ENCODE data around the gene PCP2. TPM values are rescaled to one million over a fixed set of nuclear protein-coding genes. Genes with fewer than 3 reads are reported as not detected.

PCP2 gene
- total and polyA plus RNA-seq, 2 of the 13 experiments (the other 11 are each of a cell fraction or from before 2014, with no cell fraction given) = 0.62 TPM; not detected in 1

DNA sequence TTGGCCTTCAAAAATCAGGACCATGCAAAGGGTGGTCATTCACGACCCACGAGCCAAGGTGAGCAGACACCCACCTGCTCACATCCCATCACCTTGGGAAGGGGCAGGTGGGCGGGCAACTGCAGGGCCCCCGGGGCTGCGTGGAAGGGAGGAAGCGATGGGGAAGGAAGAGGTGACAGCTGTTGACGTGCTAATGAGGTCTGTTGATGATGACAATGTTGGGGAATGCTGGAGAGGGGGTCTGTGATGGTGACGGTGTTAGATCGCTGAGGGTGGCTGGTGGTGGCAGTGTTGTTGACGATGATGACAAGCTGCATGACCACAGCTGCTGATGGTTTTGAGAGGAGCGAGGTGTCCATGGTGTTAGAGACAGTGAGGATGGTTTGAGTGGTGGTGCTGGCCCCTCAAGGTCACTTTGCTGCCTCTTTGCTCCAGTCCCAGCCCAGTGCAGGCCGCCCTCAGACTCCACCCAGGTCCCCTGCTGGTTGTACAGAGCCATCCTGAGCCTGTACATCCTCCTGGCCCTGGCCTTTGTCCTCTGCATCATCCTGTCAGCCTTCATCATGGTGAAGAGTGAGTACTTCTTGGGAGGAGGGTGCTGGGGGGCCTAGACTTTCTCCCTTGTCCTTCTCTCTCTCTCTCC is 44.3 kb upstream of the PCP2 start:
- intact Hi-C loops (cut with micrococcal nuclease; ENCODE audit: unreplicated experiment) = no loop called here
- CTCF ChIA-PET (ENCODE audit: low intra/inter-chr PET ratio, low total read pairs) = interaction anchor here (1.3 kb wide), 1 partner anchor 26 kb away, joined by 7 read pairs; no protein-coding TSS in a partner anchor
- no peak for FAIRE-seq
- TF ChIP-seq, protein P1, sequence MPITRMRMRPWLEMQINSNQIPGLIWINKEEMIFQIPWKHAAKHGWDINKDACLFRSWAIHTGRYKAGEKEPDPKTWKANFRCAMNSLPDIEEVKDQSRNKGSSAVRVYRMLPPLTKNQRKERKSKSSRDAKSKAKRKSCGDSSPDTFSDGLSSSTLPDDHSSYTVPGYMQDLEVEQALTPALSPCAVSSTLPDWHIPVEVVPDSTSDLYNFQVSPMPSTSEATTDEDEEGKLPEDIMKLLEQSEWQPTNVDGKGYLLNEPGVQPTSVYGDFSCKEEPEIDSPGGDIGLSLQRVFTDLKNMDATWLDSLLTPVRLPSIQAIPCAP (CRISPR knock-in tag; IDR thresholded peaks at IDR 0.05; ENCODE audit: low read depth) = no peak
- TF ChIP-seq ZMAT3 (CRISPR knock-in tag; conservative IDR thresholded peaks at IDR 0.05) = no peak
- no peak for TF ChIP-seq ZNF331 (CRISPR knock-in tag; IDR thresholded peaks at IDR 0.05)
- no peak for TF ChIP-seq SMARCE1 (IDR thresholded peaks at IDR 0.05; ENCODE audit: borderline replicate concordance)
- peak; percentile 18; the same call in 1 of the 2 replicates for TF ChIP-seq SMC3 (IDR thresholded peaks at IDR 0.05; ENCODE audit: low read length)
- no peak for TF ChIP-seq ZIK1 (CRISPR knock-in tag; IDR thresholded peaks at IDR 0.05; ENCODE audit: borderline replicate concordance, low read depth)
- TF ChIP-seq, protein P2, sequence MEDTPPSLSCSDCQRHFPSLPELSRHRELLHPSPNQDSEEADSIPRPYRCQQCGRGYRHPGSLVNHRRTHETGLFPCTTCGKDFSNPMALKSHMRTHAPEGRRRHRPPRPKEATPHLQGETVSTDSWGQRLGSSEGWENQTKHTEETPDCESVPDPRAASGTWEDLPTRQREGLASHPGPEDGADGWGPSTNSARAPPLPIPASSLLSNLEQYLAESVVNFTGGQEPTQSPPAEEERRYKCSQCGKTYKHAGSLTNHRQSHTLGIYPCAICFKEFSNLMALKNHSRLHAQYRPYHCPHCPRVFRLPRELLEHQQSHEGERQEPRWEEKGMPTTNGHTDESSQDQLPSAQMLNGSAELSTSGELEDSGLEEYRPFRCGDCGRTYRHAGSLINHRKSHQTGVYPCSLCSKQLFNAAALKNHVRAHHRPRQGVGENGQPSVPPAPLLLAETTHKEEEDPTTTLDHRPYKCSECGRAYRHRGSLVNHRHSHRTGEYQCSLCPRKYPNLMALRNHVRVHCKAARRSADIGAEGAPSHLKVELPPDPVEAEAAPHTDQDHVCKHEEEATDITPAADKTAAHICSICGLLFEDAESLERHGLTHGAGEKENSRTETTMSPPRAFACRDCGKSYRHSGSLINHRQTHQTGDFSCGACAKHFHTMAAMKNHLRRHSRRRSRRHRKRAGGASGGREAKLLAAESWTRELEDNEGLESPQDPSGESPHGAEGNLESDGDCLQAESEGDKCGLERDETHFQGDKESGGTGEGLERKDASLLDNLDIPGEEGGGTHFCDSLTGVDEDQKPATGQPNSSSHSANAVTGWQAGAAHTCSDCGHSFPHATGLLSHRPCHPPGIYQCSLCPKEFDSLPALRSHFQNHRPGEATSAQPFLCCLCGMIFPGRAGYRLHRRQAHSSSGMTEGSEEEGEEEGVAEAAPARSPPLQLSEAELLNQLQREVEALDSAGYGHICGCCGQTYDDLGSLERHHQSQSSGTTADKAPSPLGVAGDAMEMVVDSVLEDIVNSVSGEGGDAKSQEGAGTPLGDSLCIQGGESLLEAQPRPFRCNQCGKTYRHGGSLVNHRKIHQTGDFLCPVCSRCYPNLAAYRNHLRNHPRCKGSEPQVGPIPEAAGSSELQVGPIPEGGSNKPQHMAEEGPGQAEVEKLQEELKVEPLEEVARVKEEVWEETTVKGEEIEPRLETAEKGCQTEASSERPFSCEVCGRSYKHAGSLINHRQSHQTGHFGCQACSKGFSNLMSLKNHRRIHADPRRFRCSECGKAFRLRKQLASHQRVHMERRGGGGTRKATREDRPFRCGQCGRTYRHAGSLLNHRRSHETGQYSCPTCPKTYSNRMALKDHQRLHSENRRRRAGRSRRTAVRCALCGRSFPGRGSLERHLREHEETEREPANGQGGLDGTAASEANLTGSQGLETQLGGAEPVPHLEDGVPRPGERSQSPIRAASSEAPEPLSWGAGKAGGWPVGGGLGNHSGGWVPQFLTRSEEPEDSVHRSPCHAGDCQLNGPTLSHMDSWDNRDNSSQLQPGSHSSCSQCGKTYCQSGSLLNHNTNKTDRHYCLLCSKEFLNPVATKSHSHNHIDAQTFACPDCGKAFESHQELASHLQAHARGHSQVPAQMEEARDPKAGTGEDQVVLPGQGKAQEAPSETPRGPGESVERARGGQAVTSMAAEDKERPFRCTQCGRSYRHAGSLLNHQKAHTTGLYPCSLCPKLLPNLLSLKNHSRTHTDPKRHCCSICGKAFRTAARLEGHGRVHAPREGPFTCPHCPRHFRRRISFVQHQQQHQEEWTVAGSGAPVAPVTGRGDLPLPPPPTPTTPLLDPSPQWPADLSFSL (CRISPR knock-in tag; IDR thresholded peaks at IDR 0.05) = no peak
- TF ChIP-seq ZNF124 (CRISPR knock-in tag; IDR thresholded peaks at IDR 0.05) = no peak
- TF ChIP-seq, protein P3, sequence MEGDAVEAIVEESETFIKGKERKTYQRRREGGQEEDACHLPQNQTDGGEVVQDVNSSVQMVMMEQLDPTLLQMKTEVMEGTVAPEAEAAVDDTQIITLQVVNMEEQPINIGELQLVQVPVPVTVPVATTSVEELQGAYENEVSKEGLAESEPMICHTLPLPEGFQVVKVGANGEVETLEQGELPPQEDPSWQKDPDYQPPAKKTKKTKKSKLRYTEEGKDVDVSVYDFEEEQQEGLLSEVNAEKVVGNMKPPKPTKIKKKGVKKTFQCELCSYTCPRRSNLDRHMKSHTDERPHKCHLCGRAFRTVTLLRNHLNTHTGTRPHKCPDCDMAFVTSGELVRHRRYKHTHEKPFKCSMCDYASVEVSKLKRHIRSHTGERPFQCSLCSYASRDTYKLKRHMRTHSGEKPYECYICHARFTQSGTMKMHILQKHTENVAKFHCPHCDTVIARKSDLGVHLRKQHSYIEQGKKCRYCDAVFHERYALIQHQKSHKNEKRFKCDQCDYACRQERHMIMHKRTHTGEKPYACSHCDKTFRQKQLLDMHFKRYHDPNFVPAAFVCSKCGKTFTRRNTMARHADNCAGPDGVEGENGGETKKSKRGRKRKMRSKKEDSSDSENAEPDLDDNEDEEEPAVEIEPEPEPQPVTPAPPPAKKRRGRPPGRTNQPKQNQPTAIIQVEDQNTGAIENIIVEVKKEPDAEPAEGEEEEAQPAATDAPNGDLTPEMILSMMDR (CRISPR knock-in tag; IDR thresholded peaks at IDR 0.05) = peak; percentile 35
- no peak for TF ChIP-seq GFI1 (CRISPR knock-in tag; IDR thresholded peaks at IDR 0.05; ENCODE audit: borderline replicate concordance)
- TF ChIP-seq, protein P4, sequence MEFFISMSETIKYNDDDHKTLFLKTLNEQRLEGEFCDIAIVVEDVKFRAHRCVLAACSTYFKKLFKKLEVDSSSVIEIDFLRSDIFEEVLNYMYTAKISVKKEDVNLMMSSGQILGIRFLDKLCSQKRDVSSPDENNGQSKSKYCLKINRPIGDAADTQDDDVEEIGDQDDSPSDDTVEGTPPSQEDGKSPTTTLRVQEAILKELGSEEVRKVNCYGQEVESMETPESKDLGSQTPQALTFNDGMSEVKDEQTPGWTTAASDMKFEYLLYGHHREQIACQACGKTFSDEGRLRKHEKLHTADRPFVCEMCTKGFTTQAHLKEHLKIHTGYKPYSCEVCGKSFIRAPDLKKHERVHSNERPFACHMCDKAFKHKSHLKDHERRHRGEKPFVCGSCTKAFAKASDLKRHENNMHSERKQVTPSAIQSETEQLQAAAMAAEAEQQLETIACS (CRISPR knock-in tag; IDR thresholded peaks at IDR 0.05) = no peak

More for the DNA sequence above, 44.3 kb upstream of the PCP2 start:
- peak; percentile 18 for DNase-seq (ENCODE audit: low spot score)
- Histone ChIP-seq H4K20me1 (ENCODE audit: insufficient read depth, low read length) (no peaks in the 10 kb centered on the region), H3K27ac (ENCODE audit: extremely low read length, insufficient read depth, low read length) (no peak overlapping the region), H3K36me3 (replicated peaks in 1 of 2; ENCODE audit: control insufficient read depth in 1 of 2, insufficient read depth in 2 of 2, low read length in 2 of 2) (0 out of 5 replicates have a peak, but pooled peaks cover 0 to 2% of the 10 kb centered on the region in 2 experiments), H3K4me2 (ENCODE audit: low read depth, low read length) (no peak overlapping the region), H3K9ac (ENCODE audit: insufficient read depth, low read depth, low read length) (no peak overlapping the region), H2AFZ (ENCODE audit: low read length) (no peak overlapping the region), H3K4me1 (ENCODE audit: insufficient read depth, low read length) (peaks cover 36% of the 10 kb centered on the region), H3K27me3 (ENCODE audit: control insufficient read depth in 1 of 2, insufficient read depth in 2 of 2, low read length in 2 of 2) (peaks cover 3 to 20% of the 10 kb centered on the region in 2 experiments; a peak in 2 of 5 replicates), H3K79me2 (ENCODE audit: insufficient read depth, low read length) (peaks cover 5% of the 10 kb centered on the region), H3K9me3 (ENCODE audit: low read length) (no peaks in the 10 kb centered on the region), H3K4me3 (replicated peaks in 1 of 3; ENCODE audit: insufficient read depth in 1 of 3, low read depth in 2 of 3, low read length in 3 of 3) (no peak overlapping the region)
- peak; percentile 66 for ATAC-seq
- POLR2A ChIA-PET = no interaction called here
- in situ Hi-C loops (cut with HindIII; ENCODE audit: extremely low pct_ligation_motif_present, low pct_unique_long_range_greater_than_20kb) = no loop called here
- BruUV-seq (replicated peaks) = no TSS peak
- 37% methylated on average over 10 of the region's 12 CpGs for WGBS (ENCODE audit: low lambda C conversion rate)
